HFFc6 (cell line): ENCODE results near the gene ZCCHC8. TPM values are rescaled to one million over a fixed set of nuclear protein-coding genes. Genes with fewer than 3 reads are reported as not detected.

Experiments
- DNase-seq: peaks from one replicate; pipeline ENCODE4 v3.0.0-alpha.2; 2018
- H3K27ac Mint-ChIP-seq: 2 replicates; pipeline ENCODE4 v1.8.0; 2020; ENCODE audit warnings: mild to moderate bottlenecking, mixed read lengths
- H3K27me3 Mint-ChIP-seq: 2 replicates; pipeline ENCODE4 v1.8.0; 2021; ENCODE audit warnings: mild to moderate bottlenecking, moderate library complexity, mixed read lengths; ENCODE audit not compliant: insufficient read depth
- H3K36me3 Mint-ChIP-seq: 2 replicates; pipeline ENCODE4 v1.8.0; 2021; ENCODE audit warnings: low read depth, mixed read lengths
- H3K4me1 Mint-ChIP-seq: 2 replicates; pipeline ENCODE4 v1.8.0; 2020; ENCODE audit warnings: low read depth, mixed read lengths
- H3K4me3 Mint-ChIP-seq: 2 replicates; pipeline ENCODE4 v1.8.0; 2020; ENCODE audit warnings: mild to moderate bottlenecking, moderate library complexity, mixed read lengths
- H3K9me3 Mint-ChIP-seq: 2 replicates; pipeline ENCODE4 v1.8.0; 2020; ENCODE audit warnings: mild to moderate bottlenecking, mixed read lengths
- total RNA-seq, 6 experiments: library from RNA; stranded (reverse); fragmentation: NEBNext Ultra II Directional; extraction: Animal tissue kit (Norgen Biotek cat#: 25700); gene quantifications; 2 replicates in 1 of 6; 3 replicates in 5 of 6; pipeline ENCODE4 v1.2.3, GENCODE V29; 2021
- TF ChIP-seq, protein P1 (sequence below): fragments of 200-600 bp; sonication (generic); IDR thresholded peaks from 2 replicates; pipeline ENCODE4 v1.5.0; 2021; ENCODE audit warnings: antibody characterized with exemption, mild to moderate bottlenecking

ZCCHC8 gene
- total RNA-seq, 6 experiments from 2014 or later: 9.7 to 13.1 (median 11.4) TPM

GRCh38 chr12:122460641-122461040 is 40.1 kb downstream of the ZCCHC8 start:
- Mint-ChIP-seq H3K27me3 (no peaks in the 10 kb centered on the region), H3K4me1 (peaks cover 16% of the 10 kb centered on the region), H3K27ac (no peak overlapping the region), H3K9me3 (no peaks in the 10 kb centered on the region), H3K36me3 (no peaks in the 10 kb centered on the region), H3K4me3 (no peak overlapping the region)
- DNase-seq: no peak
- TF ChIP-seq, protein P1, sequence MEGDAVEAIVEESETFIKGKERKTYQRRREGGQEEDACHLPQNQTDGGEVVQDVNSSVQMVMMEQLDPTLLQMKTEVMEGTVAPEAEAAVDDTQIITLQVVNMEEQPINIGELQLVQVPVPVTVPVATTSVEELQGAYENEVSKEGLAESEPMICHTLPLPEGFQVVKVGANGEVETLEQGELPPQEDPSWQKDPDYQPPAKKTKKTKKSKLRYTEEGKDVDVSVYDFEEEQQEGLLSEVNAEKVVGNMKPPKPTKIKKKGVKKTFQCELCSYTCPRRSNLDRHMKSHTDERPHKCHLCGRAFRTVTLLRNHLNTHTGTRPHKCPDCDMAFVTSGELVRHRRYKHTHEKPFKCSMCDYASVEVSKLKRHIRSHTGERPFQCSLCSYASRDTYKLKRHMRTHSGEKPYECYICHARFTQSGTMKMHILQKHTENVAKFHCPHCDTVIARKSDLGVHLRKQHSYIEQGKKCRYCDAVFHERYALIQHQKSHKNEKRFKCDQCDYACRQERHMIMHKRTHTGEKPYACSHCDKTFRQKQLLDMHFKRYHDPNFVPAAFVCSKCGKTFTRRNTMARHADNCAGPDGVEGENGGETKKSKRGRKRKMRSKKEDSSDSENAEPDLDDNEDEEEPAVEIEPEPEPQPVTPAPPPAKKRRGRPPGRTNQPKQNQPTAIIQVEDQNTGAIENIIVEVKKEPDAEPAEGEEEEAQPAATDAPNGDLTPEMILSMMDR: no peak

DNA sequence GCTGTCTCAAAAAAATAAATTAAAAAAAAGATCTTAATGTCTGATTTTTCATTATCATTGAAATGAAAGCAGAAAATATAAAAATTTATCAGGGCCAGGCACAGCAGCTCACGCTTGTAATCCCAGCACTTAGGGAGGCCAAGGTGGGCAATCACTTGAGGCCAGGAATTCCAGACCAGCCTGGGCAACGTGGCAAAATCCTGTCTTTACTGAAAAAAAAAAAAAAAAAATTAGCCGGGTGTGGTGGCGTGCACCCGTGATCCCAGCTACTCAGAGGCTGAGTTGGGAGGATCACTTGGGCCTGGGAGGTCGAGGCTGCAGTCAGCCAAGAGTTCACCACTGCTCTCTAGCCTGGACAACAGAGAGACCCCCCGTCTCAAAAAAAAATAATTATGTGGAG is 40.7 kb downstream of the ZCCHC8 start:
- Mint-ChIP-seq H3K36me3 (no peaks in the 10 kb centered on the region), H3K4me1 (peaks cover 16% of the 10 kb centered on the region), H3K9me3 (no peaks in the 10 kb centered on the region), H3K4me3 (no peak overlapping the region), H3K27me3 (no peaks in the 10 kb centered on the region), H3K27ac (no peak overlapping the region)
- TF ChIP-seq, protein P1: no peak
- no peak for DNase-seq

GRCh38 chr12:122459211-122459610 is 41.5 kb downstream of the ZCCHC8 start:
- no peak overlapping the region for H3K27ac Mint-ChIP-seq
- H3K4me3 Mint-ChIP-seq: no peak overlapping the region
- no peak for DNase-seq
- peaks cover 14% of the 10 kb centered on the region for H3K4me1 Mint-ChIP-seq
- TF ChIP-seq, protein P1: no peak
- no peaks in the 10 kb centered on the region for H3K9me3 Mint-ChIP-seq
- no peaks in the 10 kb centered on the region for H3K27me3 Mint-ChIP-seq
- H3K36me3 Mint-ChIP-seq: no peaks in the 10 kb centered on the region

- Mint-ChIP-seq H3K36me3 (no peaks in the 10 kb centered on the region), H3K4me1 (peaks cover 14% of the 10 kb centered on the region), H3K4me3 (no peak overlapping the region), H3K27me3 (no peaks in the 10 kb centered on the region), H3K27ac (no peak overlapping the region), H3K9me3 (no peaks in the 10 kb centered on the region)
- DNase-seq: no peak
- TF ChIP-seq, protein P1: no peak
Observed at GRCh38 chr12:122458105-122459035, 42.4 kb downstream of the ZCCHC8 start.

DNA sequence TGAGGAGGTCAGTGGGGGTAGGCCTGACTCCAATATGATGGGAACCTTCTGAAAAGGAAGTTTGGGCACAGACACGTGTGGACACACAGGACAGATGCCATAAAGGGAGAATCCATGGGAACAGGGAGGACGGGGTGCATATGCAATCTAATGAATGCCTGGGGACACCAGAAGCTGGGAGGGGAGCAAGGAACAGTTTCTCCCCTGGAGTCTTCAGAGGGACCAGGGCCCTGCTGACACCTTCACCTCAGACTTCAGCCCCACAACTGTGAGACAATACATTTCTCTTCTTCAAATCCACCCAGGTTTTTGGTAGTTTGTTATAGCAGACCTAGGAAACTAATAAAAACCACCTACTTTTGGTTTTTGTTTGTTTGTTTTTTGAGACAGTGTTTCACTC is 43.1 kb downstream of the ZCCHC8 start:
- H3K4me1 Mint-ChIP-seq: peaks cover 21% of the 10 kb centered on the region
- H3K4me3 Mint-ChIP-seq: no peak overlapping the region
- TF ChIP-seq, protein P1: no peak
- no peak overlapping the region for H3K27ac Mint-ChIP-seq
- H3K9me3 Mint-ChIP-seq: no peaks in the 10 kb centered on the region
- H3K36me3 Mint-ChIP-seq: no peaks in the 10 kb centered on the region
- no peaks in the 10 kb centered on the region for H3K27me3 Mint-ChIP-seq
- no peak for DNase-seq
